Progenitor cell of endocrine pancreas (in vitro differentiated cells): ENCODE results near the gene GP5. TPM values are rescaled to one million over a fixed set of nuclear protein-coding genes. Genes with fewer than 3 reads are reported as not detected.
A peak's percentile ranks its signal among the peaks of the same experiment; 100 is the strongest.

Source experiments
- DNase-seq: peaks from one replicate; pipeline ENCODE4 v3.0.0; 2021; ENCODE audit warnings: low spot score; ENCODE audit not compliant: unreplicated experiment
- H3K27ac Mint-ChIP-seq: 2 replicates; pipeline ENCODE4 v1.8.0; 2021; ENCODE audit warnings: mild to moderate bottlenecking, moderate library complexity, mixed read lengths
- H3K27me3 Mint-ChIP-seq: 2 replicates; pipeline ENCODE4 v1.8.0; 2021; ENCODE audit warnings: mixed read lengths
- H3K36me3 Mint-ChIP-seq: 2 replicates; pipeline ENCODE4 v1.8.0; 2022; ENCODE audit warnings: mixed read lengths; ENCODE audit not compliant: insufficient read depth
- H3K4me1 Mint-ChIP-seq: 2 replicates; pipeline ENCODE4 v1.8.0; 2021; ENCODE audit warnings: low read depth, mixed read lengths
- H3K4me3 Mint-ChIP-seq: 2 replicates; pipeline ENCODE4 v1.8.0; 2021; ENCODE audit warnings: low read depth, mild to moderate bottlenecking, moderate library complexity, mixed read lengths
- H3K9me3 Mint-ChIP-seq: 2 replicates; pipeline ENCODE4 v1.8.0; 2021; ENCODE audit warnings: low read depth, mixed read lengths
- total RNA-seq: library from RNA; stranded (reverse); gene quantifications from 2 replicates; pipeline ENCODE4 v1.2.1, GENCODE V29; 2021
- TF ChIP-seq, protein P1 (sequence below): fragments of 200-600 bp; sonication (generic); IDR thresholded peaks from one replicate; pipeline ENCODE4 v1.5.0; 2021; ENCODE audit warnings: antibody characterized with exemption, mild to moderate bottlenecking; ENCODE audit not compliant: unreplicated experiment

Gene GP5
- total RNA-seq, 1 donor from 2014 or later: 0.24 TPM

GRCh38 chr3:194443901-194444300 lies 44.8 kb upstream of the GP5 start:
- H3K9me3 Mint-ChIP-seq: no peaks in the 10 kb centered on the region
- TF ChIP-seq, protein P1, sequence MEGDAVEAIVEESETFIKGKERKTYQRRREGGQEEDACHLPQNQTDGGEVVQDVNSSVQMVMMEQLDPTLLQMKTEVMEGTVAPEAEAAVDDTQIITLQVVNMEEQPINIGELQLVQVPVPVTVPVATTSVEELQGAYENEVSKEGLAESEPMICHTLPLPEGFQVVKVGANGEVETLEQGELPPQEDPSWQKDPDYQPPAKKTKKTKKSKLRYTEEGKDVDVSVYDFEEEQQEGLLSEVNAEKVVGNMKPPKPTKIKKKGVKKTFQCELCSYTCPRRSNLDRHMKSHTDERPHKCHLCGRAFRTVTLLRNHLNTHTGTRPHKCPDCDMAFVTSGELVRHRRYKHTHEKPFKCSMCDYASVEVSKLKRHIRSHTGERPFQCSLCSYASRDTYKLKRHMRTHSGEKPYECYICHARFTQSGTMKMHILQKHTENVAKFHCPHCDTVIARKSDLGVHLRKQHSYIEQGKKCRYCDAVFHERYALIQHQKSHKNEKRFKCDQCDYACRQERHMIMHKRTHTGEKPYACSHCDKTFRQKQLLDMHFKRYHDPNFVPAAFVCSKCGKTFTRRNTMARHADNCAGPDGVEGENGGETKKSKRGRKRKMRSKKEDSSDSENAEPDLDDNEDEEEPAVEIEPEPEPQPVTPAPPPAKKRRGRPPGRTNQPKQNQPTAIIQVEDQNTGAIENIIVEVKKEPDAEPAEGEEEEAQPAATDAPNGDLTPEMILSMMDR: no peak

GRCh38 chr3:194440756-194441155 lies 41.7 kb upstream of the GP5 start:
- TF ChIP-seq, protein P1: no peak
- peak overlapping the region; percentile 87 for H3K27ac Mint-ChIP-seq
- H3K27me3 Mint-ChIP-seq: no peaks in the 10 kb centered on the region
- H3K4me3 Mint-ChIP-seq: peak overlapping the region; percentile 10
- H3K36me3 Mint-ChIP-seq: peaks cover 42% of the 10 kb centered on the region
- no peaks in the 10 kb centered on the region for H3K9me3 Mint-ChIP-seq
- no peak for DNase-seq
- peaks cover 58% of the 10 kb centered on the region for H3K4me1 Mint-ChIP-seq

More at GRCh38 chr3:194443901-194444300, 44.8 kb upstream of the GP5 start:
- H3K27ac Mint-ChIP-seq: no peak overlapping the region
- no peaks in the 10 kb centered on the region for H3K27me3 Mint-ChIP-seq
- no peak for DNase-seq
- H3K36me3 Mint-ChIP-seq: peaks cover 32% of the 10 kb centered on the region
- H3K4me1 Mint-ChIP-seq: peaks cover 74% of the 10 kb centered on the region
- no peak overlapping the region for H3K4me3 Mint-ChIP-seq

DNA sequence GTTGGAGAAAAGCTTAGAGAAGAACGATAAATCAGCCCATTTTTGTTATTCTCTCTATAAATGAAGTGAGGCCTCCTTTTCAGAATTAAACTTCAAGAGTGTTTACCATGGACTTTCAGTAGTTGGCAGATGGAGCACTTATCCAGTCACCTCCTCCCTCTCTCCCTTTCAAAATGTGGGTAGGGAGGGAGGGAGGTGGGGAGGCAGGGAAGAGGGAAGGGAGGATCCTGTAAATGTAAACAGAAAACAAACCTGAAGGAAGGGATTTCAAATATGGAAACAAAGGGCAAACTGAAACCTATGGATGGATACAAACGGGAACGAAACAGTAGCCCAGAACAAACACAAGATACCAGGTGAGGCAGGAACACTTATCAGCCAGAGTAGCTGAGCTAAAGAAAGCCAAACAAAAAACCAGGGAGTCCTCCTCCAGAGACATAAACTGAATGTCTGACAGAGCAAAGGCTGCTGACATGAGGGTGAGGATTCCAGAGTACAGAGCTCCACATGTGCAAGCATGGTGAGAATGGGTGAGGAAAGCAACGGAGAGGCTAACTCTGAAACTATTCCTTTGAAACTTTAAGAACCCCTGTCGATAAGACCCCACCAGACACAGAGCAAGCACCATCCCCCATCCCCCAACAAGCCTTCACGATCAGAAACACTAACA lies 41.0 kb upstream of the GP5 start:
- TF ChIP-seq, protein P1: no peak
- DNase-seq: no peak
- no peaks in the 10 kb centered on the region for H3K9me3 Mint-ChIP-seq
- H3K27me3 Mint-ChIP-seq: no peaks in the 10 kb centered on the region
- peak overlapping the region; percentile 10 for H3K4me3 Mint-ChIP-seq
- peaks cover 50% of the 10 kb centered on the region for H3K4me1 Mint-ChIP-seq
- H3K36me3 Mint-ChIP-seq: peaks cover 43% of the 10 kb centered on the region
- H3K27ac Mint-ChIP-seq: peak overlapping the region; percentile 87

GRCh38 chr3:194434503-194434902 lies 35.4 kb upstream of the GP5 start:
- H3K27ac Mint-ChIP-seq: no peak overlapping the region
- no peak for DNase-seq
- no peak overlapping the region for H3K4me3 Mint-ChIP-seq
- peaks cover 6% of the 10 kb centered on the region for H3K4me1 Mint-ChIP-seq
- peaks cover 42% of the 10 kb centered on the region for H3K36me3 Mint-ChIP-seq
- H3K9me3 Mint-ChIP-seq: no peaks in the 10 kb centered on the region
- H3K27me3 Mint-ChIP-seq: no peaks in the 10 kb centered on the region
- TF ChIP-seq, protein P1: no peak

- no peaks in the 10 kb centered on the region for H3K27me3 Mint-ChIP-seq
- H3K36me3 Mint-ChIP-seq: peaks cover 39% of the 10 kb centered on the region
- no peaks in the 10 kb centered on the region for H3K9me3 Mint-ChIP-seq
- H3K4me3 Mint-ChIP-seq: no peak overlapping the region
- H3K27ac Mint-ChIP-seq: no peak overlapping the region
- TF ChIP-seq, protein P1: no peak
- no peaks in the 10 kb centered on the region for H3K4me1 Mint-ChIP-seq
- DNase-seq: no peak
Observed at GRCh38 chr3:194431554-194431953, 32.5 kb upstream of the GP5 start.
